K562 (cell line): ENCODE measurements around the gene TAOK2. TPM values are rescaled to one million over a fixed set of nuclear protein-coding genes. Genes with fewer than 3 reads are reported as not detected.

Experiments used
- CBFA2T3 ChIP-seq: fragments of 450-650 bp; IDR thresholded peaks from 2 replicates; pipeline ENCODE4 v1.6.1; 2017
- CC2D1A ChIP-seq: fragments of 450-650 bp; IDR thresholded peaks from 2 replicates; pipeline ENCODE4 v1.6.1; 2017; ENCODE audit warnings: mild to moderate bottlenecking
- EGR1 ChIP-seq: fragments of 450-650 bp; conservative IDR thresholded peaks from 2 replicates; pipeline ENCODE4 v1.6.1; 2017; ENCODE audit warnings: mild to moderate bottlenecking
- NELFE ChIP-seq: IDR thresholded peaks from 2 replicates; pipeline ENCODE4 v1.6.1; 2011; ENCODE audit warnings: mild to moderate bottlenecking; ENCODE audit not compliant: insufficient read depth, insufficient read length
- NR2C2 ChIP-seq, 2 experiments: fragments of 200-800 bp in 1 of 2; sonication (Bioruptor generic) in 1 of 2; sonication (generic) in 1 of 2; formaldehyde crosslinking in 1 of 2; IDR thresholded peaks; 2 replicates each; pipeline versions ENCODE4 v1.6.1 to v1.8.0; 2016 to 2022; ENCODE audit warnings: mild to moderate bottlenecking in 1 of 2, missing compliant biosample characterization in 1 of 2, missing genetic modification characterization in 1 of 2, missing genetic modification reagents in 1 of 2
- PHF8 ChIP-seq: fragments of 200-600 bp; sonication (generic); IDR thresholded peaks from 2 replicates; pipeline ENCODE4 v1.6.1; 2012; ENCODE audit warnings: mixed run types, mild to moderate bottlenecking, inconsistent platforms, low read length, moderate library complexity, borderline replicate concordance
- RB1 ChIP-seq: fragments of 450-650 bp; IDR thresholded peaks from 2 replicates; pipeline ENCODE4 v1.6.1; 2017; ENCODE audit warnings: low read depth, mild to moderate bottlenecking
- RBM14 ChIP-seq: fragments of 200-400 bp; formaldehyde crosslinking; IDR thresholded peaks from 2 replicates; pipeline ENCODE4 v1.6.1; 2018; ENCODE audit warnings: low read depth, mild to moderate bottlenecking, low read length, moderate library complexity, borderline replicate concordance; ENCODE audit not compliant: insufficient read depth
- TCF7 ChIP-seq: sonication (generic); IDR thresholded peaks from 2 replicates; pipeline ENCODE4 v1.6.1; 2016; ENCODE audit warnings: antibody characterized with exemption, borderline replicate concordance
- ZNF134 ChIP-seq: fragments of 250-450 bp; sonication (Bioruptor Pico); conservative IDR thresholded peaks from 2 replicates; pipeline ENCODE4 v1.4.0; 2020
- ZNF696 ChIP-seq: fragments of 250-450 bp; sonication (Bioruptor Pico); conservative IDR thresholded peaks from 2 replicates; pipeline ENCODE4 v1.4.0; 2020; ENCODE audit warnings: mild to moderate bottlenecking, moderate library complexity
- polyA plus RNA-seq, 8 experiments: library from polyadenylated mRNA; depleted of rRNA in 4 of 8; stranded (reverse) in 5 of 8; unstranded in 3 of 8; fragments of >200 nt; fragmentation: Nextera tagmentation in 2 of 8; fragmentation: Illumina TruSeq in 1 of 8; extraction: Ambion mirVana in 2 of 8; extraction: Trizol in 1 of 8; gene quantifications; 2 replicates each; pipeline versions ENCODE4 v1.2.1 to v1.2.3, GENCODE V29; 2011 to 2014; ENCODE audit warnings: inconsistent platforms in 1 of 8, missing spikeins in 1 of 8
- total RNA-seq, 7 experiments: library from RNA; depleted of rRNA in 6 of 7; stranded (reverse); fragments of >200 nt in 6 of 7; fragmentation: Illumina TruSeq in 2 of 7; extraction: Trizol in 2 of 7; gene quantifications; 2 replicates each; pipeline versions ENCODE4 v1.2.1 to v1.2.3, GENCODE V29; 2011 to 2021; ENCODE audit warnings: low replicate concordance in 1 of 7
- TF ChIP-seq, protein P1 (sequence below): fragments of 450-650 bp; formaldehyde crosslinking; IDR thresholded peaks from 2 replicates; pipeline ENCODE4 v1.4.0; 2022; ENCODE audit warnings: mild to moderate bottlenecking, moderate library complexity
- TF ChIP-seq, protein P2 (sequence below), 3 experiments: IDR thresholded peaks in 2 of 3; conservative IDR thresholded peaks in 1 of 3; 2 replicates each; pipeline ENCODE4 v1.5.1; 2011 to 2012; ENCODE audit warnings: low read length in 3 of 3, mild to moderate bottlenecking in 3 of 3, control low read depth in 2 of 3, improper control_type of control experiment in 1 of 3, inconsistent platforms in 1 of 3, low read depth in 1 of 3, mixed read lengths in 1 of 3, moderate library complexity in 1 of 3; ENCODE audit not compliant: insufficient read depth in 2 of 3
- TF ChIP-seq, protein P3 (sequence below): sonication (generic); formaldehyde crosslinking; IDR thresholded peaks from 2 replicates; pipeline ENCODE4 v1.9.0; 2022; ENCODE audit warnings: mild to moderate bottlenecking, missing genetic modification reagents
- TF ChIP-seq, protein P4 (sequence below): IDR thresholded peaks from 2 replicates; pipeline ENCODE4 v1.6.1; 2011; ENCODE audit warnings: borderline replicate concordance, low read depth, mild to moderate bottlenecking, moderate library complexity, low read length; ENCODE audit not compliant: insufficient read depth, poor library complexity, severe bottlenecking
- TF ChIP-seq, protein P5 (sequence below): sonication (generic); formaldehyde crosslinking; IDR thresholded peaks from 2 replicates; pipeline ENCODE4 v1.9.0; 2022; ENCODE audit warnings: mild to moderate bottlenecking, missing genetic modification reagents

The TAOK2 gene
- total and polyA plus RNA-seq, 9 of the 15 experiments (the other 6 are each of a cell fraction or from before 2014, with no cell fraction given), result 0.10 to 41.8 (median 13.7) TPM

DNA sequence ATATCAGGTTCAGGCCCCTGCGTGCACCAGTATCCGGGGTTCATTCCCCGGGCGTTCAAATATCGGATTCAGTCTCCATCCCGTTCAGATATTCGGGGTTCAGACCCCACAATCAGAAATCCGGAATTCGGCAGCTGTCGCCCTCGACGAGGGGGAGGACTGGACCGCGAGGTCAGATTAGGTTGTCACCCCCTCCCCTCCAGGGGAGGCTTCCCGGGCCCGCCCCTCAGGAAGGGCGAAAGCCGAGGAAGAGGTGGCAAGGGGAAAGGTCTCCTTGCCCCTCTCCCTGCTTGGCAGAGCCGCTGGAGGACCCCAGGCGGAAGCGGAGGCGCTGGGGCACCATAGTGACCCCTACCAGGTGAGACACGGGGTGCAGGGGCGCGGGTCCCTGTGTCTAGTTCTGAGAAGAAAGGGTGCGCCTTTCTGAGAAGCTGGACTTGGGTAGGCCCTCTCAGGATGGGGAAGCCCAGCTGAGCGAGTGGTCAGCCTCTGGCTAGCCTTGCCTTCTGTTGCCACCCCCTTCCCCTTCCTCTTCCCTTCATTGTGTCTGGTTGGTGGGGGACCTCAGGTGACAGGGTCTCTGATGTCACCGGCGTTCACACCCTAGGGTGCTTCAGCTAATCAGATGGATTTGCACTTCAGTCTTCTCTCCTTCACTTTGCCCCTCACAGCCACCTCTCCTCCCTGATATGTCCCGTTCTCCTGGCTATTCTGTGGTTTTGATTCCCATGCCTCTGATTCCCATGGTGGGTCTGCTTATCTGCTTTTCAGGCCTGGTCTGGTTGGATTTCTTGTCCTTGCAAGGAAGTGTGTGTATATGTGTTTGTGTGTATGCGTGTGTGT, 844 bp downstream of the TAOK2 start (continued):
- TF ChIP-seq, protein P1, sequence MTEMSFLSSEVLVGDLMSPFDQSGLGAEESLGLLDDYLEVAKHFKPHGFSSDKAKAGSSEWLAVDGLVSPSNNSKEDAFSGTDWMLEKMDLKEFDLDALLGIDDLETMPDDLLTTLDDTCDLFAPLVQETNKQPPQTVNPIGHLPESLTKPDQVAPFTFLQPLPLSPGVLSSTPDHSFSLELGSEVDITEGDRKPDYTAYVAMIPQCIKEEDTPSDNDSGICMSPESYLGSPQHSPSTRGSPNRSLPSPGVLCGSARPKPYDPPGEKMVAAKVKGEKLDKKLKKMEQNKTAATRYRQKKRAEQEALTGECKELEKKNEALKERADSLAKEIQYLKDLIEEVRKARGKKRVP (CRISPR knock-in tag), result no peak
- no peak for TF ChIP-seq EGR1
- TF ChIP-seq, protein P2, sequence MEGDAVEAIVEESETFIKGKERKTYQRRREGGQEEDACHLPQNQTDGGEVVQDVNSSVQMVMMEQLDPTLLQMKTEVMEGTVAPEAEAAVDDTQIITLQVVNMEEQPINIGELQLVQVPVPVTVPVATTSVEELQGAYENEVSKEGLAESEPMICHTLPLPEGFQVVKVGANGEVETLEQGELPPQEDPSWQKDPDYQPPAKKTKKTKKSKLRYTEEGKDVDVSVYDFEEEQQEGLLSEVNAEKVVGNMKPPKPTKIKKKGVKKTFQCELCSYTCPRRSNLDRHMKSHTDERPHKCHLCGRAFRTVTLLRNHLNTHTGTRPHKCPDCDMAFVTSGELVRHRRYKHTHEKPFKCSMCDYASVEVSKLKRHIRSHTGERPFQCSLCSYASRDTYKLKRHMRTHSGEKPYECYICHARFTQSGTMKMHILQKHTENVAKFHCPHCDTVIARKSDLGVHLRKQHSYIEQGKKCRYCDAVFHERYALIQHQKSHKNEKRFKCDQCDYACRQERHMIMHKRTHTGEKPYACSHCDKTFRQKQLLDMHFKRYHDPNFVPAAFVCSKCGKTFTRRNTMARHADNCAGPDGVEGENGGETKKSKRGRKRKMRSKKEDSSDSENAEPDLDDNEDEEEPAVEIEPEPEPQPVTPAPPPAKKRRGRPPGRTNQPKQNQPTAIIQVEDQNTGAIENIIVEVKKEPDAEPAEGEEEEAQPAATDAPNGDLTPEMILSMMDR (IDR thresholded peaks at IDR 0.05 in 2 of 3, conservative IDR thresholded peaks at IDR 0.05 in 1 of 3; ENCODE audit: insufficient read depth in 2 of 3, low read depth in 1 of 3, low read length in 3 of 3), result no peak
- no peak for TF ChIP-seq TCF7
- TF ChIP-seq PHF8, result no peak
- TF ChIP-seq NR2C2 (CRISPR knock-in tag; IDR thresholded peaks at IDR 0.05), result no peak; the same call in 1 of the 2 replicates
- 0 out of 2 replicates have a peak, but pooled peaks have one; percentile 30 for TF ChIP-seq NR2C2 (tag; IDR thresholded peaks at IDR 0.05)
- no peak for TF ChIP-seq RB1
- TF ChIP-seq CC2D1A, result no peak
- no peak for TF ChIP-seq RBM14
- TF ChIP-seq, protein P3, sequence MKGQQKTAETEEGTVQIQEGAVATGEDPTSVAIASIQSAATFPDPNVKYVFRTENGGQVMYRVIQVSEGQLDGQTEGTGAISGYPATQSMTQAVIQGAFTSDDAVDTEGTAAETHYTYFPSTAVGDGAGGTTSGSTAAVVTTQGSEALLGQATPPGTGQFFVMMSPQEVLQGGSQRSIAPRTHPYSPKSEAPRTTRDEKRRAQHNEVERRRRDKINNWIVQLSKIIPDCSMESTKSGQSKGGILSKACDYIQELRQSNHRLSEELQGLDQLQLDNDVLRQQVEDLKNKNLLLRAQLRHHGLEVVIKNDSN (CRISPR knock-in tag), result peak; percentile 48; the same call in 1 of the 2 replicates
- TF ChIP-seq, protein P4, sequence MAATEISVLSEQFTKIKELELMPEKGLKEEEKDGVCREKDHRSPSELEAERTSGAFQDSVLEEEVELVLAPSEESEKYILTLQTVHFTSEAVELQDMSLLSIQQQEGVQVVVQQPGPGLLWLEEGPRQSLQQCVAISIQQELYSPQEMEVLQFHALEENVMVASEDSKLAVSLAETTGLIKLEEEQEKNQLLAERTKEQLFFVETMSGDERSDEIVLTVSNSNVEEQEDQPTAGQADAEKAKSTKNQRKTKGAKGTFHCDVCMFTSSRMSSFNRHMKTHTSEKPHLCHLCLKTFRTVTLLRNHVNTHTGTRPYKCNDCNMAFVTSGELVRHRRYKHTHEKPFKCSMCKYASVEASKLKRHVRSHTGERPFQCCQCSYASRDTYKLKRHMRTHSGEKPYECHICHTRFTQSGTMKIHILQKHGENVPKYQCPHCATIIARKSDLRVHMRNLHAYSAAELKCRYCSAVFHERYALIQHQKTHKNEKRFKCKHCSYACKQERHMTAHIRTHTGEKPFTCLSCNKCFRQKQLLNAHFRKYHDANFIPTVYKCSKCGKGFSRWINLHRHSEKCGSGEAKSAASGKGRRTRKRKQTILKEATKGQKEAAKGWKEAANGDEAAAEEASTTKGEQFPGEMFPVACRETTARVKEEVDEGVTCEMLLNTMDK, result no peak
- TF ChIP-seq CBFA2T3, result 0 out of 2 replicates have a peak, but pooled peaks have one; percentile 35
- no peak for TF ChIP-seq ZNF696 (CRISPR knock-in tag)
- no peak for TF ChIP-seq NELFE
- TF ChIP-seq ZNF134 (CRISPR knock-in tag), result no peak
- TF ChIP-seq, protein P5, sequence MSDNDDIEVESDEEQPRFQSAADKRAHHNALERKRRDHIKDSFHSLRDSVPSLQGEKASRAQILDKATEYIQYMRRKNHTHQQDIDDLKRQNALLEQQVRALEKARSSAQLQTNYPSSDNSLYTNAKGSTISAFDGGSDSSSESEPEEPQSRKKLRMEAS (CRISPR knock-in tag), result peak; percentile 15; the same call in 1 of the 2 replicates
